Neuron (in vitro differentiated cells): ENCODE data around the gene CDH8.
"Not testable (repeated sequence)": the region's sequence is repeated elsewhere in the genome, so short reads cannot be mapped to it uniquely, and the experiment has no call there.

ENCODE experiments used
- H2AFZ ChIP-seq: one replicate; pipeline ENCODE4 v1.6.1; 2013; ENCODE audit warnings: low read depth, mild to moderate bottlenecking, inconsistent platforms, low read length, moderate library complexity
- H3K27me3 ChIP-seq: one replicate; pipeline ENCODE4 v1.6.1; 2013; ENCODE audit warnings: low read length; ENCODE audit not compliant: insufficient read depth
- H3K36me3 ChIP-seq: one replicate; pipeline ENCODE4 v1.6.1; 2013; ENCODE audit warnings: low read length; ENCODE audit not compliant: insufficient read depth
- H3K4me1 ChIP-seq: one replicate; pipeline ENCODE4 v1.6.1; 2013; ENCODE audit warnings: low read length; ENCODE audit not compliant: insufficient read depth
- H3K4me3 ChIP-seq: 2 replicates; pipeline ENCODE4 v1.5.1; 2013; ENCODE audit warnings: mild to moderate bottlenecking, low read length, moderate library complexity
- H3K9me3 ChIP-seq: one replicate; pipeline ENCODE4 v1.6.1; 2013; ENCODE audit warnings: low read length

The CDH8 gene

DNA sequence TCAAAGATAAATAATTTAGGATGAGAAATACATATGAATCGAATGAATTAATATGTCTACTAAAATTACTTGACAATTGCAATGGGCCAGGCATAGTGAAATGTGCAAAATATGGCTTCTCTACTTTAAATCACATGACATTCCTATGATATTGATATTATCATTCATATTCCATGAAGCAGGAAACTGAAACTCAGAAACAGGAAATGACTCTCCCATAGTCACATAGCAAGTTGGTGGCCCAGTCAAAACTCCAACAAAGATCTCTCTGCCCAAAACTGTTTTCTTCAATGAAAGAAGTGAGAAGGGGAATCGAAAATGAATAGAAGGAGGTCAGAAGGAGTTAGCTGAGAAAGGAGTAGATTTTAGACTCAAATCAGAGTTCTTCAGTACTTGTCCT lies 272.2 kb downstream of the CDH8 start:
- no peak overlapping the region for H3K4me3 ChIP-seq
- no peaks in the 10 kb centered on the region for H3K36me3 ChIP-seq
- H3K9me3 ChIP-seq, result no peaks in the 10 kb centered on the region
- H3K4me1 ChIP-seq, result no peaks in the 10 kb centered on the region
- H2AFZ ChIP-seq, result no peak overlapping the region
- no peaks in the 10 kb centered on the region for H3K27me3 ChIP-seq

GRCh38 chr16:61763013-61763412 lies 273.2 kb downstream of the CDH8 start:
- H3K9me3 ChIP-seq, result no peaks in the 10 kb centered on the region
- H3K4me1 ChIP-seq, result no peaks in the 10 kb centered on the region
- H2AFZ ChIP-seq, result no peak overlapping the region
- H3K4me3 ChIP-seq, result no peak overlapping the region
- H3K27me3 ChIP-seq, result no peaks in the 10 kb centered on the region
- H3K36me3 ChIP-seq, result no peaks in the 10 kb centered on the region

DNA sequence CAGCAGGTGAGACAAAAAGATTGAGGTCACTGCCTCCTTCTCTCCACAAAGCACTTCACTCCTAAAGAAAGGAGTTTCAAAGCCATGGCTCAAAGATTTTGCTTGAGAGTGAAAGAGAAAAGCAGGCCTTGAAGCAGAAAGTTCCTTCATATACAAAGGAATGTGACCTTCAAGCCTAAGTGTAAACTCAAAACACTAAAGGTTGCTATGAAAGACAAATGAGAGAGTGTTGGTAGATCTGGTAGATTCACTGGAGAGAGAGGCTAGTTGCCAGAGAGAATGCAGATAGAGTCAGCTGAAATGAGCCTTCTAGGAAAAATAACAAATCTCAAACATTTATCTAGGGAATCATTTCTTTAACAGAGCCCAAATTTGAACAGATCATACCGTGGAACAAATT lies 305.2 kb downstream of the CDH8 start:
- no peaks in the 10 kb centered on the region for H3K27me3 ChIP-seq
- no peaks in the 10 kb centered on the region for H3K36me3 ChIP-seq
- peaks cover 11% of the 10 kb centered on the region for H3K4me1 ChIP-seq
- H3K4me3 ChIP-seq, result no peak overlapping the region
- H2AFZ ChIP-seq, result no peak overlapping the region
- H3K9me3 ChIP-seq, result no peaks in the 10 kb centered on the region

GRCh38 chr16:61726701-61727100 lies 309.5 kb downstream of the CDH8 start:
- H2AFZ ChIP-seq, result no peak overlapping the region
- H3K4me3 ChIP-seq, result no peak overlapping the region
- no peaks in the 10 kb centered on the region for H3K9me3 ChIP-seq
- peaks cover 11% of the 10 kb centered on the region for H3K4me1 ChIP-seq
- no peaks in the 10 kb centered on the region for H3K36me3 ChIP-seq
- H3K27me3 ChIP-seq, result no peaks in the 10 kb centered on the region

DNA sequence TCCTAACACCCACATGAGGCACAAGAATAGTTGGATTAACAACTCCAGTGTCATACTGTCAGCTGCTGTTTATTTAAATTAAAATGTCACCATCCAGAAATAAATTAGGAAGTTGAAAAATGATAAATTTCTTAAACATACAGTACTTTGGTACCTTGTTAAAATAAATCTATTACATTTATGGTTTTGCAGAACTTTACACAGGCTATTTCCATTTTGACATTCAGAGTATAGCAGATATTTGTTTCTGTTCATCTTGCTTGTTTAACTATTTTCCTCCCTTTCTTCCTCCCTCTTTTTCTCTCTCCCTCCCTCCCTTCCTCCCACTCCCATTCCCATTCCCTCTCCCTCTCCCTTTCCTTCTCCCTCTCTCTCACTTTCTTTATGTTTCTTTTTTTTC lies 310.1 kb downstream of the CDH8 start:
- Histone ChIP-seq H3K4me1 (peaks cover 6% of the 10 kb centered on the region), H3K36me3 (no peaks in the 10 kb centered on the region), H3K9me3 (no peaks in the 10 kb centered on the region), H2AFZ (no peak overlapping the region), H3K27me3 (no peaks in the 10 kb centered on the region), H3K4me3 (no peak overlapping the region)

GRCh38 chr16:61721544-61721943 lies 314.7 kb downstream of the CDH8 start:
- Histone ChIP-seq H3K27me3 (no peaks in the 10 kb centered on the region), H3K36me3 (no peaks in the 10 kb centered on the region), H3K9me3 (no peaks in the 10 kb centered on the region), H3K4me1 (no peaks in the 10 kb centered on the region), H2AFZ (no peak overlapping the region), H3K4me3 (no peak overlapping the region)

DNA sequence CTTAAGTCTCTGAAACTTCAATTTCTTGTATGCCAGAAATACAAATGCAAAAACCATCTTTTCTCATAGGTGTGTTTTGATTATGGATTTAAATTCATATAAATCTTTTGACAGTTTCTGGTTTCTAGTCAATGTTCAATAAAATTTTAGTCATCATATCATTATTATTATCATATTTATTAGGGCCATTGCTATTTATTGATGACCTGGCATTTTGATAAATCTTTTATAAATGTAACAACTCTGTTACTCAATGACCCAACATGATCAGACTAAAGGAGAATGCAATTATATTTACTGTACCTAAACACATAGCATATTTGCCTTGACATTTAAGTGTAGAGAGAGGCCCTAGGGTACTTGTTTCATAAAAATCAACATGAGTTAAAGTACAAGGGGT lies 320.8 kb downstream of the CDH8 start:
- Histone ChIP-seq H3K36me3 (no peaks in the 10 kb centered on the region), H3K4me1 (no peaks in the 10 kb centered on the region), H3K9me3 (no peaks in the 10 kb centered on the region), H2AFZ (no peak overlapping the region), H3K4me3 (no peak overlapping the region), H3K27me3 (no peaks in the 10 kb centered on the region)

DNA sequence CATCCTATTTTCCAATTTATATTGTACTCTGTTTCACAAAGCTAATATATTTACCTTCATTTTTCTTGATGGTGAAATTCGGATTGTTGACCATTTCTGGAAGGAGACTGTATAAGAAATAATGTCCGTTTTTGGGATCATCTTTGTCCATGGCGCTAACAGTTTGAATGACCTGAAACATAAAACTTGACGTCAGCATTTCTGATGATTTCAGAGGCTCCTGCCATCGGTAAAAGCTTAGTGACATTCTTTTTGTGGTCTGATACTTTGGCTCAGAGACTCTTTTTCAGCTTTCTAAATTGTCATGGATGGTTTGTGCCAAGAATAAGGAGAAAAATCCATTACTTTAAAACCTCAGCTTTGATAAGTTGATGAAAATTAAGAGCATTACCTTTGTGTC lies 322.5 kb downstream of the CDH8 start:
- Histone ChIP-seq H3K36me3 (no peaks in the 10 kb centered on the region), H3K4me1 (no peaks in the 10 kb centered on the region), H3K27me3 (no peaks in the 10 kb centered on the region), H3K9me3 (no peaks in the 10 kb centered on the region), H3K4me3 (no peak overlapping the region), H2AFZ (no peak overlapping the region)

- H2AFZ ChIP-seq, H3K4me1 ChIP-seq, H3K27me3 ChIP-seq, H3K36me3 ChIP-seq, H3K9me3 ChIP-seq, H3K4me3 ChIP-seq: not testable (repeated sequence)
Observed at GRCh38 chr16:61699640-61700039, 336.6 kb downstream of the CDH8 start.

- Histone ChIP-seq H3K4me3 (no peak overlapping the region), H3K9me3 (no peaks in the 10 kb centered on the region), H3K36me3 (no peaks in the 10 kb centered on the region), H3K27me3 (no peaks in the 10 kb centered on the region), H3K4me1 (no peaks in the 10 kb centered on the region), H2AFZ (no peak overlapping the region)
Observed at GRCh38 chr16:61684541-61684940, 351.7 kb downstream of the CDH8 start.

- H3K4me1 ChIP-seq, result no peaks in the 10 kb centered on the region
- H2AFZ ChIP-seq, result no peak overlapping the region
- H3K36me3 ChIP-seq, result no peaks in the 10 kb centered on the region
- H3K9me3 ChIP-seq, result no peaks in the 10 kb centered on the region
- no peak overlapping the region for H3K4me3 ChIP-seq
- H3K27me3 ChIP-seq, result no peaks in the 10 kb centered on the region
Observed at GRCh38 chr16:61681673-61682072, 354.6 kb downstream of the CDH8 start.

GRCh38 chr16:61681124-61681523 lies 355.1 kb downstream of the CDH8 start:
- no peaks in the 10 kb centered on the region for H3K36me3 ChIP-seq
- no peak overlapping the region for H2AFZ ChIP-seq
- H3K4me1 ChIP-seq, result no peaks in the 10 kb centered on the region
- H3K9me3 ChIP-seq, result no peaks in the 10 kb centered on the region
- H3K4me3 ChIP-seq, result no peak overlapping the region
- H3K27me3 ChIP-seq, result no peaks in the 10 kb centered on the region

GRCh38 chr16:61678182-61678581 lies 358.1 kb downstream of the CDH8 start:
- Histone ChIP-seq H3K4me1 (no peaks in the 10 kb centered on the region), H3K4me3 (no peak overlapping the region), H2AFZ (no peak overlapping the region), H3K27me3 (no peaks in the 10 kb centered on the region), H3K9me3 (no peaks in the 10 kb centered on the region), H3K36me3 (no peaks in the 10 kb centered on the region)

GRCh38 chr16:61677776-61678175 lies 358.5 kb downstream of the CDH8 start:
- Histone ChIP-seq H3K27me3 (no peaks in the 10 kb centered on the region), H3K4me1 (no peaks in the 10 kb centered on the region), H3K9me3 (no peaks in the 10 kb centered on the region), H2AFZ (no peak overlapping the region), H3K4me3 (no peak overlapping the region), H3K36me3 (no peaks in the 10 kb centered on the region)
